H9 (cell line): ENCODE measurements around the gene LRCH4. TPM values are rescaled to one million over a fixed set of nuclear protein-coding genes. Genes with fewer than 3 reads are reported as not detected.

Source experiments
- DNase-seq: peaks from one replicate; pipeline ENCODE4 v3.0.0-alpha.2; 2017
- H2AFZ ChIP-seq: one replicate; pipeline ENCODE4 v1.6.1; 2013; ENCODE audit warnings: mild to moderate bottlenecking, low read length, control low read depth, moderate library complexity
- H2AK5ac ChIP-seq: 2 replicates; pipeline ENCODE4 v1.6.1; 2013; ENCODE audit warnings: low read length, control low read depth, mixed read lengths; ENCODE audit not compliant: insufficient read length
- H2BK120ac ChIP-seq: one replicate; pipeline ENCODE4 v1.6.1; 2013; ENCODE audit warnings: low read depth, mild to moderate bottlenecking, low read length, control low read depth, inconsistent platforms; ENCODE audit not compliant: poor library complexity, severe bottlenecking
- H2BK12ac ChIP-seq: 2 replicates; pipeline ENCODE4 v1.6.1; 2013; ENCODE audit warnings: low read length, control low read depth, mixed read lengths, low read depth; ENCODE audit not compliant: insufficient read length
- H2BK15ac ChIP-seq: 2 replicates; pipeline ENCODE4 v1.6.1; 2013; ENCODE audit warnings: low read depth, low read length, control low read depth
- H2BK20ac ChIP-seq: one replicate; pipeline ENCODE4 v1.6.1; 2013; ENCODE audit warnings: low read depth, mild to moderate bottlenecking, low read length, control low read depth, inconsistent platforms; ENCODE audit not compliant: poor library complexity, severe bottlenecking
- H2BK5ac ChIP-seq: 2 replicates; pipeline ENCODE4 v1.6.1; 2013; ENCODE audit warnings: low read length, control low read depth, mixed read lengths; ENCODE audit not compliant: insufficient read length
- H3K14ac ChIP-seq: 2 replicates; pipeline ENCODE4 v1.6.1; 2013; ENCODE audit warnings: low read length, control low read depth; ENCODE audit not compliant: insufficient read depth
- H3K18ac ChIP-seq: 2 replicates; pipeline ENCODE4 v1.6.1; 2013; ENCODE audit warnings: low read depth, mild to moderate bottlenecking, mixed read lengths, low read length, control low read depth; ENCODE audit not compliant: insufficient read length
- H3K23ac ChIP-seq: 2 replicates; pipeline ENCODE4 v1.6.1; 2013; ENCODE audit warnings: low read length, control low read depth, mixed read lengths, low read depth; ENCODE audit not compliant: insufficient read length
- H3K23me2 ChIP-seq: 2 replicates; pipeline ENCODE4 v1.6.1; 2013; ENCODE audit warnings: low read depth, mild to moderate bottlenecking, mixed read lengths, low read length, control low read depth; ENCODE audit not compliant: insufficient read length, poor library complexity, severe bottlenecking
- H3K27ac ChIP-seq: 2 replicates; pipeline ENCODE4 v1.5.1; 2013; ENCODE audit warnings: low read length, control low read depth, mixed read lengths, low read depth; ENCODE audit not compliant: insufficient read length
- H3K27me3 ChIP-seq: 2 replicates; pipeline ENCODE4 v1.6.1; 2013; ENCODE audit warnings: low read length, control low read depth, inconsistent platforms; ENCODE audit not compliant: insufficient read depth
- H3K4ac ChIP-seq: 2 replicates; pipeline ENCODE4 v1.6.1; 2013; ENCODE audit warnings: low read depth, mild to moderate bottlenecking, control low read depth, inconsistent platforms, low read length, moderate library complexity
- H3K4me1 ChIP-seq: 2 replicates; pipeline ENCODE4 v1.6.1; 2013; ENCODE audit warnings: low read length, control low read depth, inconsistent platforms; ENCODE audit not compliant: insufficient read depth
- H3K4me2 ChIP-seq: 2 replicates; pipeline ENCODE4 v1.6.1; 2013; ENCODE audit warnings: low read length, control low read depth, mixed read lengths; ENCODE audit not compliant: insufficient read length, insufficient read depth
- H3K56ac ChIP-seq: 2 replicates; pipeline ENCODE4 v1.6.1; 2013; ENCODE audit warnings: low read depth, mild to moderate bottlenecking, mixed read lengths, low read length, control low read depth; ENCODE audit not compliant: insufficient read length
- H3K79me1 ChIP-seq: 2 replicates; pipeline ENCODE4 v1.6.1; 2013; ENCODE audit warnings: low read depth, mild to moderate bottlenecking, moderate library complexity, low read length, control low read depth, inconsistent platforms; ENCODE audit not compliant: insufficient read depth, poor library complexity, severe bottlenecking
- H3K79me2 ChIP-seq: 2 replicates; pipeline ENCODE4 v1.6.1; 2013; ENCODE audit warnings: low read length, control low read depth, inconsistent platforms; ENCODE audit not compliant: insufficient read depth
- H3K9ac ChIP-seq: 2 replicates; pipeline ENCODE4 v1.6.1; 2013; ENCODE audit warnings: low read length, control low read depth, mixed read lengths; ENCODE audit not compliant: insufficient read length; ENCODE audit errors: extremely low read depth
- H3K9me3 ChIP-seq: one replicate; pipeline ENCODE4 v1.6.1; 2013; ENCODE audit warnings: low read depth, low read length, inconsistent platforms; ENCODE audit not compliant: control insufficient read depth
- H3T11ph ChIP-seq: one replicate; pipeline ENCODE4 v1.6.1; 2013; ENCODE audit warnings: mild to moderate bottlenecking, low read length, control low read depth, inconsistent platforms
- H4K20me1 ChIP-seq: one replicate; pipeline ENCODE4 v1.6.1; 2013; ENCODE audit not compliant: control insufficient read depth, insufficient read length, insufficient read depth
- H4K5ac ChIP-seq: 2 replicates; pipeline ENCODE4 v1.6.1; 2013; ENCODE audit warnings: low read depth, mild to moderate bottlenecking, mixed read lengths, low read length, control low read depth; ENCODE audit not compliant: insufficient read length
- H4K8ac ChIP-seq: replicated peaks from 2 replicates; pipeline ENCODE4 v1.6.1; 2013; ENCODE audit warnings: low read length, control low read depth, mixed read lengths, low read depth; ENCODE audit not compliant: insufficient read length
- H4K91ac ChIP-seq: 2 replicates; pipeline ENCODE4 v1.6.1; 2013; ENCODE audit warnings: low read depth, mild to moderate bottlenecking, moderate library complexity, mixed read lengths, low read length, control low read depth; ENCODE audit not compliant: insufficient read length
- H3K27ac Mint-ChIP-seq, 3 experiments: 2 replicates in 2 of 3; 3 replicates in 1 of 3; pipeline ENCODE4 v1.8.0; 2020 to 2021; ENCODE audit warnings: mixed read lengths in 3 of 3, mild to moderate bottlenecking in 1 of 3, moderate library complexity in 1 of 3
- H3K27me3 Mint-ChIP-seq: 2 replicates; pipeline ENCODE4 v1.8.0; 2021; ENCODE audit warnings: low read depth, mild to moderate bottlenecking, moderate library complexity, mixed read lengths
- H3K36me3 Mint-ChIP-seq, 3 experiments: 2 replicates in 2 of 3; 3 replicates in 1 of 3; pipeline ENCODE4 v1.8.0; 2020 to 2021; ENCODE audit warnings: low read depth in 3 of 3, mixed read lengths in 3 of 3; ENCODE audit not compliant: insufficient read depth in 1 of 3
- H3K4me1 Mint-ChIP-seq, 2 experiments: 2 replicates each; pipeline ENCODE4 v1.8.0; 2020; ENCODE audit warnings: mixed read lengths in 2 of 2
- H3K4me3 Mint-ChIP-seq, 2 experiments: 2 replicates in 1 of 2; 3 replicates in 1 of 2; pipeline ENCODE4 v1.8.0; 2020 to 2021; ENCODE audit warnings: mild to moderate bottlenecking in 2 of 2, mixed read lengths in 2 of 2, moderate library complexity in 1 of 2
- H3K9me3 Mint-ChIP-seq, 2 experiments: 2 replicates in 1 of 2; 3 replicates in 1 of 2; pipeline ENCODE4 v1.8.0; 2020; ENCODE audit warnings: mild to moderate bottlenecking in 2 of 2, mixed read lengths in 2 of 2, moderate library complexity in 1 of 2
- CTCF ChIP-seq: fragments of 200-600 bp; sonication (generic); conservative IDR thresholded peaks from 3 replicates; pipeline ENCODE4 v1.8.0; 2021; ENCODE audit warnings: antibody characterized with exemption, mild to moderate bottlenecking
- WGBS: extraction: QIAGEN DNeasy Blood & Tissue Kit; methylation state at CpG from one replicate; pipeline ENCODE4 v1.1.7; 2013; ENCODE audit warnings: missing lambda C conversion rate, low lambda C conversion rate, mixed read lengths; ENCODE audit not compliant: insufficient read length; ENCODE audit errors: extremely low coverage; 5-methylcytosine and 5-hydroxymethylcytosine counted together
- total RNA-seq: library from RNA; stranded (reverse); gene quantifications from 2 replicates; pipeline ENCODE4 v1.2.1, GENCODE V29; 2021

LRCH4 gene
- total RNA-seq, 1 experiment from 2014 or later, result 39.1 TPM

GRCh38 chr7:100546926-100547800 is 38.8 kb downstream of the LRCH4 start:
- no CpG with 5 or more reads among the region's 9 CpGs for WGBS
- peak overlapping the region in 1 of 3 experiments; percentile 62; a peak in 2 of 7 replicates for H3K27ac Mint-ChIP-seq
- no peak overlapping the region for H3K4me2 ChIP-seq
- H2BK120ac ChIP-seq, result no peak overlapping the region
- H3K4me3 Mint-ChIP-seq, result no peak overlapping the region
- H3K27me3 ChIP-seq, result no peaks in the 10 kb centered on the region
- H3K23me2 ChIP-seq, result no peaks in the 10 kb centered on the region
- no peak overlapping the region for H2BK5ac ChIP-seq
- DNase-seq, result no peak
- H4K8ac ChIP-seq, result no peak overlapping the region
- no peaks in the 10 kb centered on the region for H3K79me2 ChIP-seq
- H3K36me3 Mint-ChIP-seq, result peaks cover 2 to 9% (median 8%) of the 10 kb centered on the region in 3 experiments
- H3K18ac ChIP-seq, result no peak overlapping the region
- no peak overlapping the region for H3K56ac ChIP-seq
- no peak for TF ChIP-seq CTCF
- H3K4me1 ChIP-seq, result peaks cover 19% of the 10 kb centered on the region
- H3K9me3 ChIP-seq, result no peaks in the 10 kb centered on the region
- no peaks in the 10 kb centered on the region for H3K27me3 Mint-ChIP-seq
- no peaks in the 10 kb centered on the region; a peak in 1 of 5 replicates for H3K9me3 Mint-ChIP-seq
- H3K4ac ChIP-seq, result no peak overlapping the region
- no peak overlapping the region for H3K27ac ChIP-seq
- H2AK5ac ChIP-seq, result no peak overlapping the region
- no peak overlapping the region for H3K9ac ChIP-seq
- peaks cover 56 to 57% of the 10 kb centered on the region in 2 experiments for H3K4me1 Mint-ChIP-seq
- H4K5ac ChIP-seq, result no peak overlapping the region
- no peak overlapping the region for H2BK12ac ChIP-seq
- H3K14ac ChIP-seq, result no peak overlapping the region
- H4K91ac ChIP-seq, result no peak overlapping the region
- H3K23ac ChIP-seq, result no peak overlapping the region
- H3K79me1 ChIP-seq, result no peaks in the 10 kb centered on the region
- H2AFZ ChIP-seq, result no peak overlapping the region
- H4K20me1 ChIP-seq, result no peaks in the 10 kb centered on the region
- H3T11ph ChIP-seq, result no peak overlapping the region
- H2BK20ac ChIP-seq, result no peak overlapping the region
- H2BK15ac ChIP-seq, result no peak overlapping the region
